Stimulated activated naive CD8-positive, alpha-beta T cell treated with anti-CD3 and anti-CD28 coated beads, Interleukin-15, amount 100 ng/mL, for 72 hours (primary cell): ENCODE measurements around the gene ELAVL2.
"Not testable (repeated sequence)": the region's sequence is repeated elsewhere in the genome, so short reads cannot be mapped to it uniquely, and the experiment has no call there.

Source experiments
- ATAC-seq: fragments of 150-1000 bp; cut with Tn5 transposase; 2 replicates; pipeline ENCODE4 v1.10.0; 2021; ENCODE audit warnings: mild to moderate bottlenecking, moderate library complexity
- DNase-seq, 2 donors: peaks; one replicate each; pipeline ENCODE4 v3.0.0; 2021 to 2022
- H3K27ac Mint-ChIP-seq, 2 donors: one replicate each; pipeline ENCODE4 v1.8.0; 2022; ENCODE audit warnings: mild to moderate bottlenecking in 2 of 2, mixed read lengths in 2 of 2, moderate library complexity in 2 of 2
- H3K27me3 Mint-ChIP-seq: one replicate; pipeline ENCODE4 v1.8.0; 2022; ENCODE audit warnings: mixed read lengths
- H3K4me1 Mint-ChIP-seq: one replicate; pipeline ENCODE4 v1.8.0; 2022; ENCODE audit warnings: mild to moderate bottlenecking, mixed read lengths
- H3K4me3 Mint-ChIP-seq, 2 donors: one replicate each; pipeline ENCODE4 v1.8.0; 2022; ENCODE audit warnings: mild to moderate bottlenecking in 2 of 2, mixed read lengths in 2 of 2, moderate library complexity in 1 of 2
- H3K9me3 Mint-ChIP-seq, 2 donors: one replicate each; pipeline ENCODE4 v1.8.0; 2022; ENCODE audit warnings: mixed read lengths in 2 of 2

The ELAVL2 gene

GRCh38 chr9:23725279-23725946 is 100.6 kb downstream of the ELAVL2 start:
- Mint-ChIP-seq H3K9me3 (peaks cover 0 to 8% of the 10 kb centered on the region in 2 donors), H3K27ac (no peak overlapping the region), H3K4me1 (no peaks in the 10 kb centered on the region), H3K27me3 (no peaks in the 10 kb centered on the region), H3K4me3 (no peak overlapping the region)
- ATAC-seq (no peak), DNase-seq (no peak)

DNA sequence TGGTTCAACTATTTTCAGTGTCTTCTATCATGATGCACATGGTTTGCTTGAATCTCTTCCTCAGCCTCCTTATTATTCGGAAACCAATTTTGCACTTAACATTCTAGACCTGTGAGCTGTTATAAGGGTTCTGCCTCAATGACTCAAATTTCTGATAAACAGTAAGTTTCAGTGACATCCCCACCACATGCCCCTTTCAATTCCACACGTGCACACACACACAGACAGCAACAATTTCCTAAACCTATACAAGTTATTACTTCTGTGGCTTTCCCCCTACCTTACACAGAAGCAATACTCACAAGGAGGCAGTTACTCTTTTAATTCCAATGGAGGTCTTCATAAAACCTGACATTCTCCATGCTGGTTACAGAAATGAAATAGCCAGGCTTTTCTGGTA is 102.4 kb downstream of the ELAVL2 start:
- no peaks in the 10 kb centered on the region for H3K4me1 Mint-ChIP-seq
- DNase-seq, result no peak

DNA sequence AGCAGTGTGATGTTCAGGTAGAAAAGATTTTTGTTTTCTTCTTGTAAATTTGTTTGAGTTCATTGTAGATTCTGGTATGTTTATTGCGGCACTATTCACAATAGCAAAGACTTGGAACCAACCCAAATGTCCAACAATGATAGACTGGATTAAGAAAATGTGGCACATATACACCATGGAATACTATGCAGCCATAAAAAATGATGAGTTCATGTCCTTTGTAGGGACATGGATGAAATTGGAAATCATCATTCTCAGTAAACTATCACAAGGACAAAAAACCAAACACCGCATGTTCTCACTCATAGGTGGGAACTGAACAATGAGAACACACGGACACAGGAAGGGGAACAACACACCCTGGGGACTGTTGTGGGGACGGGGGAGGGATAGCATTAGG is 103.0 kb downstream of the ELAVL2 start:
- H3K27me3 Mint-ChIP-seq, H3K9me3 Mint-ChIP-seq, H3K4me1 Mint-ChIP-seq, ATAC-seq, H3K4me3 Mint-ChIP-seq, H3K27ac Mint-ChIP-seq, DNase-seq: not testable (repeated sequence)

More for the DNA sequence above, 102.4 kb downstream of the ELAVL2 start:
- H3K27ac Mint-ChIP-seq, result no peak overlapping the region
- H3K4me3 Mint-ChIP-seq, result no peak overlapping the region
- H3K9me3 Mint-ChIP-seq, result peaks cover 0 to 8% of the 10 kb centered on the region in 2 donors
- no peak for ATAC-seq
- H3K27me3 Mint-ChIP-seq, result no peaks in the 10 kb centered on the region

- H3K9me3 Mint-ChIP-seq, result peaks cover 0 to 8% of the 10 kb centered on the region in 2 donors
- no peaks in the 10 kb centered on the region for H3K27me3 Mint-ChIP-seq
- H3K4me1 Mint-ChIP-seq, result no peaks in the 10 kb centered on the region
- ATAC-seq (no peak), DNase-seq (no peak)
- H3K4me3 Mint-ChIP-seq, result no peak overlapping the region
- no peak overlapping the region for H3K27ac Mint-ChIP-seq
Observed at GRCh38 chr9:23721466-23721865, 104.6 kb downstream of the ELAVL2 start.

- ATAC-seq (no peak), DNase-seq (no peak)
- Mint-ChIP-seq H3K4me3 (no peak overlapping the region), H3K27ac (no peak overlapping the region), H3K4me1 (no peaks in the 10 kb centered on the region), H3K27me3 (no peaks in the 10 kb centered on the region), H3K9me3 (no peaks in the 10 kb centered on the region)
Observed at GRCh38 chr9:23717505-23717904, 108.5 kb downstream of the ELAVL2 start.

DNA sequence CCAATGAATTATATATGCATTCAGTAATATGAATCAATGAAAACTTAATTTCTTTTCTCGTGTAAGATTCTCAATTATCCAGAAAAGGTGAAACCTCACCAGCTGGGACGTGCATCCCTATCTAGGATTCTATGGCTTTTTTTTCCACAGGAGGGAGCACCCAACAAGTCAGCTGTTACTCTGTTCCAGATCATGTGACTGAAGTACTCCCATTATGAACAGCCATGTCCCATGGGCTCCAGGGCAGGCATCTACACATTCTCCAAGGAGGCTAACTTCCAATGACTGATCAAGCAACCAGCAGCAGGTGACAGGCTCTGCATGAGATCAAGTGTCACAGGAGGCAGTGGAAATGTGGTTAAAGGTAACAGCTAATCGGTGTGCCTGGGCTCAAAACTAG is 118.8 kb downstream of the ELAVL2 start:
- Mint-ChIP-seq H3K9me3 (peaks cover 9 to 14% of the 10 kb centered on the region in 2 donors), H3K27ac (no peak overlapping the region), H3K4me3 (no peak overlapping the region), H3K27me3 (no peaks in the 10 kb centered on the region), H3K4me1 (no peaks in the 10 kb centered on the region)
- DNase-seq, result no peak
- ATAC-seq, result no peak

GRCh38 chr9:23702311-23702922 is 123.6 kb downstream of the ELAVL2 start:
- no peak overlapping the region for H3K4me3 Mint-ChIP-seq
- no peaks in the 10 kb centered on the region for H3K27me3 Mint-ChIP-seq
- no peak for DNase-seq
- H3K4me1 Mint-ChIP-seq, result no peaks in the 10 kb centered on the region
- H3K27ac Mint-ChIP-seq, result no peak overlapping the region
- no peak for ATAC-seq
- H3K9me3 Mint-ChIP-seq, result peaks cover 0 to 9% of the 10 kb centered on the region in 2 donors

- no peak overlapping the region for H3K27ac Mint-ChIP-seq
Observed at GRCh38 chr9:23701291-23701690, 124.7 kb downstream of the ELAVL2 start.

DNA sequence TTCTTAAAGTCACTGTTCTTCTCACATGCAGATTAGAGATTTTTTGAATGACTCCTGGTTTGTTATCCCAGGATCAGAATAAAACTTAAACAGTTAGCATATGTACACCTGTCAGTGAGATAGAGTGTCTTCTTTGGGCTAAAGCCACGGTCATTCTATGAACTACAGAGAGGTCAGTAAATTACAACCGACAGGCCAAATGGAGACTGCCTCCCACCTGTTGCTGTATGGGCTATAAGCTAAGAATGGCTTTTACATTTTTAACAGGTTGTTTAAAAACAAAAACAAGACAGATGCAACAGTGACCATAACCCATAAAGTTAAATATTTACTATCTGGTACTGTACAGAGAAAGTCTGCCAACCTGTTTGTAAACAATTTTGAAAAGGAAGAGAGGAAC is 125.7 kb downstream of the ELAVL2 start:
- Mint-ChIP-seq H3K4me1 (no peaks in the 10 kb centered on the region), H3K4me3 (no peak overlapping the region), H3K9me3 (no peaks in the 10 kb centered on the region), H3K27ac (no peak overlapping the region), H3K27me3 (no peaks in the 10 kb centered on the region)
- ATAC-seq, result no peak
- DNase-seq, result no peak

More at GRCh38 chr9:23701291-23701690, 124.7 kb downstream of the ELAVL2 start:
- Mint-ChIP-seq H3K4me1 (no peaks in the 10 kb centered on the region), H3K27me3 (no peaks in the 10 kb centered on the region), H3K9me3 (peaks cover 0 to 5% of the 10 kb centered on the region in 2 donors), H3K4me3 (no peak overlapping the region)
- DNase-seq, result no peak
- ATAC-seq, result no peak

- no peak for ATAC-seq
- H3K27me3 Mint-ChIP-seq, result no peaks in the 10 kb centered on the region
- DNase-seq, result no peak
- no peak overlapping the region for H3K4me3 Mint-ChIP-seq
- H3K27ac Mint-ChIP-seq, result no peak overlapping the region
- no peaks in the 10 kb centered on the region for H3K4me1 Mint-ChIP-seq
- H3K9me3 Mint-ChIP-seq, result no peaks in the 10 kb centered on the region
Observed at GRCh38 chr9:23698161-23698560, 127.9 kb downstream of the ELAVL2 start.

DNA sequence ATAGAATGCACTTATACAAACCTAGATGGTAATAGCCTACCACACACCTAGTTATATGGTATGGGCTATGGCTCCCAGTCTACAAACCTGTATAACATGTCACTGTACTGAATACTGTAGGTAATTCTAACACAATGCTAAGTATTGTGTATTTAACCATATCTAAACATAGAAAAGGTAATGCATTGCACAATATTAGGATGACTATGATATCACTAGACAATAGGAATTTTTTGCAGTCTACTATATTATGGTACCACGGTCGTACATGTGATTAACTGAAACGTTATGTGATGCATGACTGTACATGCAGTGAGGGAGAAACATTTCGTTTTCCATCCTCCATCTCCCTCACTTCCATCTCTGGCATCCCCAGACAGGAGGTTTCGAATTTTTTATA is 130.5 kb downstream of the ELAVL2 start:
- Mint-ChIP-seq H3K27me3 (no peaks in the 10 kb centered on the region), H3K27ac (no peak overlapping the region), H3K4me1 (no peaks in the 10 kb centered on the region), H3K9me3 (no peaks in the 10 kb centered on the region), H3K4me3 (no peak overlapping the region)
- DNase-seq (no peak), ATAC-seq (no peak)

- no peak for DNase-seq
- Mint-ChIP-seq H3K27ac (no peak overlapping the region), H3K27me3 (no peaks in the 10 kb centered on the region), H3K4me1 (no peaks in the 10 kb centered on the region), H3K9me3 (no peaks in the 10 kb centered on the region), H3K4me3 (no peak overlapping the region)
- ATAC-seq, result no peak
Observed at GRCh38 chr9:23693374-23693773, 132.7 kb downstream of the ELAVL2 start.

GRCh38 chr9:23686896-23687295 is 139.1 kb downstream of the ELAVL2 start:
- ATAC-seq (no peak), DNase-seq (no peak)
- peaks cover 0 to 10% of the 10 kb centered on the region in 2 donors for H3K9me3 Mint-ChIP-seq
- H3K27me3 Mint-ChIP-seq, result peaks cover 9% of the 10 kb centered on the region
- H3K4me3 Mint-ChIP-seq, result no peak overlapping the region
- H3K27ac Mint-ChIP-seq, result no peak overlapping the region
- H3K4me1 Mint-ChIP-seq, result no peaks in the 10 kb centered on the region

DNA sequence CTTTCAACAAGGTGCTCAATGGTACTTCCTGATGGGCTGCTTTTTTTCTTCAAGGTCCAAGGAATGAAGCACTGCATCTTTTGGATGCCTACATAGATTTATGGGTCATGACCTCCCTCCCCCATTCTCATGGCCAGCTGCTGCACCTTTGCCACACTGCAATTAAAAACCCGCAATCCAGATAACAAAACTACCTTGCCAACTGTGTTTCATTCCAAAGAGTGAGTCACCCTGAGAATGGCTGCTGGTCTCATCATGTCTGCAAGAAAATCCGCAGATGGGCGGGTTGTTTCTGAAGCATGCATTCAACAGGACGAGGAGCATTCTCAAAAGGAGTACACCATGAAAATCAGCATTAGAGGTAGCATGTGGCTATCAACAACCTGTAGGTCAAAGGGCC is 139.8 kb downstream of the ELAVL2 start:
- Mint-ChIP-seq H3K27me3 (peaks cover 9% of the 10 kb centered on the region), H3K9me3 (peaks cover 0 to 15% of the 10 kb centered on the region in 2 donors), H3K27ac (no peak overlapping the region), H3K4me1 (no peaks in the 10 kb centered on the region), H3K4me3 (no peak overlapping the region)
- DNase-seq, result no peak
- no peak for ATAC-seq

DNA sequence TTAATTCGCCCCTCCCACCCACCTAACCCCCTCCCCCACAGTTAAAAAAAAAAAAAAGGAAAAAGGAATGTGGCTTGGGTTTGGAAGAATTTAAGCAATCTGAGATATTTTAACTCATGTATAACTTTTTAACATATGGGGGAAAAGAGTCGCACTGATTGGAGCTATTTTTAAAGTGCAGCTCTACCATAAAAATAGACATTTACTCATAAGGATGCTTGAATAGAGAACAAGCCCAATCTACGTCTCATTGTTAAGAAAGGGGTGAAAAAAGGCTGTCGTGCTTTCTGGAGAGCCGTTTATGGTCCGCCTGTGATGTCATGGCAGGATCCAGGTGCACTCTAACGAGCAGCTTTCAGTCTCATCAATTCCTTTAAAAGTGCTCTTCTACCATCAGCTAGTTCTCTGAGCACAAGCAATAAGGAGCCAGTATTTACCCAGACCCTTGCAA is 142.4 kb downstream of the ELAVL2 start:
- Mint-ChIP-seq H3K4me1 (no peaks in the 10 kb centered on the region), H3K27me3 (peaks cover 9% of the 10 kb centered on the region), H3K27ac (no peak overlapping the region), H3K9me3 (peaks cover 0 to 15% of the 10 kb centered on the region in 2 donors), H3K4me3 (no peak overlapping the region)
- no peak for DNase-seq
- ATAC-seq, result no peak

DNA sequence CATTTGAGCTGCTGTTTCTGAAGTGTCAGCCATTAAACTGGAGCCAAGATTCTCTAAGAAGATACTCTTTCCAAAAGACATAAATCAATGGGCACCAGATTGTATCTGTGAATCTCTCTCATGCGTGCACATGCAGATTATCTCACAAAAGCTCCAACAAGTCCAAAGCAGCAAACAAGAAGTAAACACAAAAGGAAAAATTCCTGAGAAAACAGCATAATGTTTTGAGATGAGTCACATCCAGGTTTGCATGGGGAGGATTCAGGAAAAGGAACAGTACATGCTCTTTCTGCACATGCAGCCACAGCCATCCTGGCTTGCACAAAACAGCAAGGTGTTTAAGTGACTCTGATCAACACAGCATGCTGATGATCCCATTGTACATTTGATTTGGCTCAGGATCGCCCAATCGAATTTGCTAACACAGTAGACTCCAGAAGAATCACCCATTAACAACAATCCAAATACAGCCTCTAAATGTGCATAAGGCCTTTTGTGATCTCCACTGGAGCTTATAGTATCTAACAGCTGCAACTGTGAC is 143.1 kb downstream of the ELAVL2 start:
- H3K4me3 Mint-ChIP-seq, result no peak overlapping the region
- DNase-seq (no peak), ATAC-seq (no peak)
- H3K4me1 Mint-ChIP-seq, result no peaks in the 10 kb centered on the region
- H3K27me3 Mint-ChIP-seq, result peaks cover 9% of the 10 kb centered on the region
- no peak overlapping the region for H3K27ac Mint-ChIP-seq
- peaks cover 0 to 15% of the 10 kb centered on the region in 2 donors for H3K9me3 Mint-ChIP-seq
